Peyer's patch (tissue), 4 donors: Measurements from ENCODE around the gene SRBD1.

Source experiments
- POLR2A ChIP-seq, 2 donors: fragments of 450-650 bp; IDR thresholded peaks; one replicate each; pipeline ENCODE4 v1.5.1; 2017; ENCODE audit warnings: antibody characterized with exemption in 2 of 2, mild to moderate bottlenecking in 2 of 2, moderate library complexity in 2 of 2
- TF ChIP-seq, protein P1 (sequence below), 6 experiments: fragments of 450-650 bp in 4 of 6; fragments of 200-600 bp in 2 of 6; sonication (generic) in 1 of 6; IDR thresholded peaks; one replicate each; pipeline ENCODE4 v1.5.1; 2017 to 2019; ENCODE audit warnings: antibody characterized with exemption in 6 of 6, mild to moderate bottlenecking in 3 of 6, moderate library complexity in 1 of 6

DNA sequence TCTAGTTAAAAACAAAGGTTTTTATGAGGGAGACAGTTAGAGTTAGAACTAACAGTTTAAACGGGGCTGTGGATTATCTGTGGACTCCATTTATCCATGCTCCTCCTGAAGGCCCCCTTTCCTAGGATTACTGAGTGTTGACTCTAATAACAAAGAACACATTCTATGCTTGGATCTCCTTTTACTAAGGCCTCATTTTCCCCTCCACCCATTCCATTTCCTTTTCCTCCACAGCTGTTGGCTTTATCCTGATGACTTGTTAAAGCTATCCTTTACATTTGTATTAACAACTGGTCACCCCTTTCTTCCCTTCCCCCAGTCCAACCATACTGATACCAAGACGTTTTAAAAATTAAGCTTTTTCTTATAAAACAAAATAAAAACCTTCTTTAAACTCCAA, 220.6 kb downstream of the SRBD1 start:
- TF ChIP-seq, protein P1, sequence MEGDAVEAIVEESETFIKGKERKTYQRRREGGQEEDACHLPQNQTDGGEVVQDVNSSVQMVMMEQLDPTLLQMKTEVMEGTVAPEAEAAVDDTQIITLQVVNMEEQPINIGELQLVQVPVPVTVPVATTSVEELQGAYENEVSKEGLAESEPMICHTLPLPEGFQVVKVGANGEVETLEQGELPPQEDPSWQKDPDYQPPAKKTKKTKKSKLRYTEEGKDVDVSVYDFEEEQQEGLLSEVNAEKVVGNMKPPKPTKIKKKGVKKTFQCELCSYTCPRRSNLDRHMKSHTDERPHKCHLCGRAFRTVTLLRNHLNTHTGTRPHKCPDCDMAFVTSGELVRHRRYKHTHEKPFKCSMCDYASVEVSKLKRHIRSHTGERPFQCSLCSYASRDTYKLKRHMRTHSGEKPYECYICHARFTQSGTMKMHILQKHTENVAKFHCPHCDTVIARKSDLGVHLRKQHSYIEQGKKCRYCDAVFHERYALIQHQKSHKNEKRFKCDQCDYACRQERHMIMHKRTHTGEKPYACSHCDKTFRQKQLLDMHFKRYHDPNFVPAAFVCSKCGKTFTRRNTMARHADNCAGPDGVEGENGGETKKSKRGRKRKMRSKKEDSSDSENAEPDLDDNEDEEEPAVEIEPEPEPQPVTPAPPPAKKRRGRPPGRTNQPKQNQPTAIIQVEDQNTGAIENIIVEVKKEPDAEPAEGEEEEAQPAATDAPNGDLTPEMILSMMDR (IDR thresholded peaks at IDR 0.05): no peak
- TF ChIP-seq POLR2A (IDR thresholded peaks at IDR 0.05): no peak
